Spleen (tissue), 7 donors: Measurements from ENCODE around the gene DHRSX.

ENCODE experiments used
- POLR2AphosphoS5 ChIP-seq, 3 donors: sonication (generic); formaldehyde crosslinking; IDR thresholded peaks; one replicate each; pipeline ENCODE4 v1.5.1; 2017; ENCODE audit warnings: antibody characterized with exemption in 3 of 3
- TF ChIP-seq, protein P1 (sequence below), 11 experiments: fragments of 200-600 bp in 7 of 11; fragments of 450-650 bp in 4 of 11; sonication (generic) in 4 of 11; IDR thresholded peaks in 8 of 11; conservative IDR thresholded peaks in 3 of 11; 1 replicate in 7 of 11; 2 replicates in 4 of 11; pipeline versions ENCODE4 v1.4.0 to v1.8.0; 2016 to 2021; ENCODE audit warnings: antibody characterized with exemption in 11 of 11, inconsistent platforms in 4 of 11, mild to moderate bottlenecking in 1 of 11
- donor health status: DM: no; HTN: no; CAD: no; lungs with moderate emphysema.
- donor health status: DM: no; HTN: no; CAD: no.
- donor health status: DM: no; HTN: no; CAD: no.

DNA sequence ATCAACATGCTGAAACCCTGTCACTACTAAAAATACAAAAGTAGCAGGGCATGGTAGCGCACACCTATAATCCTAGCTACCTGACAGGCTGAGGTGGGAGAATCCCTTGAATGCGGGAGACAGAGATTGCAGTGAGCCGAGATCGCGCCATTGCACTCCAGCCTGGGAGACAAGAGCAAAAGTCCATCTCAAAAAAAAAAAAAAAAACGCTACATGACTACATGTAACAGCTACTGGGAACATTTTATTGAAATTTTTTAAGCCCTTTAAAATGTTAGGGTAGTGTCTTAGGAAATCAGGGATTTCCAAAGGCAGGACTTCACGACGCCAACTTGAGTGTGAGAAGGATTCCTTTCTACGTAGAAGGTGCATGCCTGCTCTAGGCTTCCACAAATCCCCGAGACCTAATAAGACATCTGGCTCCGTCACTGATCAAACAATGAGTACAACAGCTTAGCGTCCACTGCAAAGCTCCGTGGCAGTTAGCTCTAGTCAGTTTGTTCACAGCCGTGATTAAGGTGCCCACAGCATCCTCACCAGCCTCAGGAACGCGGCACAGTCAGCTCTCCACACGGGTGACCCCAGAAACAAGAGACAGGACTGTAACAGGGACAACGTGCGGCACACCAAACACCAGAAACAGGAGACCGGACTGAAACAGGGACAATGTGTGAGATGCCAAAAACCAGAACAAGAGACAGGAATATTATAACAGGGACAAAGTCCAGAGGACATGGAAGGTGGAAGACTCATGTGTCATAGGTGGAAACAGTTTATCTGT is 33.7 kb downstream of the DHRSX start:
- TF ChIP-seq POLR2AphosphoS5 (IDR thresholded peaks at IDR 0.05), result no peak
- TF ChIP-seq, protein P1, sequence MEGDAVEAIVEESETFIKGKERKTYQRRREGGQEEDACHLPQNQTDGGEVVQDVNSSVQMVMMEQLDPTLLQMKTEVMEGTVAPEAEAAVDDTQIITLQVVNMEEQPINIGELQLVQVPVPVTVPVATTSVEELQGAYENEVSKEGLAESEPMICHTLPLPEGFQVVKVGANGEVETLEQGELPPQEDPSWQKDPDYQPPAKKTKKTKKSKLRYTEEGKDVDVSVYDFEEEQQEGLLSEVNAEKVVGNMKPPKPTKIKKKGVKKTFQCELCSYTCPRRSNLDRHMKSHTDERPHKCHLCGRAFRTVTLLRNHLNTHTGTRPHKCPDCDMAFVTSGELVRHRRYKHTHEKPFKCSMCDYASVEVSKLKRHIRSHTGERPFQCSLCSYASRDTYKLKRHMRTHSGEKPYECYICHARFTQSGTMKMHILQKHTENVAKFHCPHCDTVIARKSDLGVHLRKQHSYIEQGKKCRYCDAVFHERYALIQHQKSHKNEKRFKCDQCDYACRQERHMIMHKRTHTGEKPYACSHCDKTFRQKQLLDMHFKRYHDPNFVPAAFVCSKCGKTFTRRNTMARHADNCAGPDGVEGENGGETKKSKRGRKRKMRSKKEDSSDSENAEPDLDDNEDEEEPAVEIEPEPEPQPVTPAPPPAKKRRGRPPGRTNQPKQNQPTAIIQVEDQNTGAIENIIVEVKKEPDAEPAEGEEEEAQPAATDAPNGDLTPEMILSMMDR (IDR thresholded peaks at IDR 0.05 in 8 of 11, conservative IDR thresholded peaks at IDR 0.05 in 3 of 11), result no peak
